ENCODE data around the gene LEUTX. TPM values are rescaled to one million over a fixed set of nuclear protein-coding genes. Genes with fewer than 3 reads are reported as not detected.

LEUTX gene
- total RNA-seq, 4 donors from 2014 or later: not detected

- no peak overlapping the region for H3K27ac ChIP-seq
- H3K36me3 ChIP-seq: no peaks in the 10 kb centered on the region
- TF ChIP-seq POLR2A (IDR thresholded peaks at IDR 0.05) (no peak), POLR2AphosphoS5 (IDR thresholded peaks at IDR 0.05) (no peak), CTCF (IDR thresholded peaks at IDR 0.05) (no peak), EP300 (IDR thresholded peaks at IDR 0.05) (no peak)
- H3K4me3 ChIP-seq: no peak overlapping the region
- no peaks in the 10 kb centered on the region for H3K4me1 ChIP-seq
- no peak for DNase-seq (ENCODE audit: low spot score in 2 of 2)
- 69% methylated on average over 5 of the region's 5 CpGs for WGBS
- no peaks in the 10 kb centered on the region for H3K9me3 ChIP-seq
- peaks cover 12% of the 10 kb centered on the region for H3K27me3 ChIP-seq
These were observed 42.6 kb upstream of the LEUTX start for GRCh38 chr19:39736088-39736487.

DNA sequence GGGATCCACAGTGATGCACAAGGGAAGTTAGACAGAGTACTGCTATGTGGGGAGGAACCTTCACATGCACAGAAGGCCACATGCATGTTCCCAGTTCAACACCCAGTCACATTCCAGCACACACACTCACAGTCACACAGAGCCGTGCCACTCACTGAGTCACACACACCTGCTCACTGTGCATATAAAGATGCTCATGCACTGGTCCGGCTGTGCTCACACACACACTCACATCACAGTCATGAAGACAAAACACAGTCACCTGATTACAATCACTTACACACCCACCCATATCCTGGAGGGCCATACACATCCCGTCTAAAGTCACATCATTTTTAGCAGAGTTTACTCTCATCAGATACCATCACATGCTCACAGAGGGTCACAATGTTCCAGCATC is 41.3 kb upstream of the LEUTX start:
- no peaks in the 10 kb centered on the region for H3K36me3 ChIP-seq
- TF ChIP-seq POLR2AphosphoS5 (IDR thresholded peaks at IDR 0.05) (no peak), POLR2A (IDR thresholded peaks at IDR 0.05) (no peak), EP300 (IDR thresholded peaks at IDR 0.05) (no peak), CTCF (IDR thresholded peaks at IDR 0.05) (no peak)
- peaks cover 12% of the 10 kb centered on the region for H3K27me3 ChIP-seq
- DNase-seq (ENCODE audit: low spot score in 2 of 2): no peak
- no peak overlapping the region for H3K4me3 ChIP-seq
- no peak overlapping the region for H3K27ac ChIP-seq
- no peaks in the 10 kb centered on the region for H3K9me3 ChIP-seq
- H3K4me1 ChIP-seq: no peaks in the 10 kb centered on the region
- 53% methylated on average over 3 of the region's 3 CpGs for WGBS

DNA sequence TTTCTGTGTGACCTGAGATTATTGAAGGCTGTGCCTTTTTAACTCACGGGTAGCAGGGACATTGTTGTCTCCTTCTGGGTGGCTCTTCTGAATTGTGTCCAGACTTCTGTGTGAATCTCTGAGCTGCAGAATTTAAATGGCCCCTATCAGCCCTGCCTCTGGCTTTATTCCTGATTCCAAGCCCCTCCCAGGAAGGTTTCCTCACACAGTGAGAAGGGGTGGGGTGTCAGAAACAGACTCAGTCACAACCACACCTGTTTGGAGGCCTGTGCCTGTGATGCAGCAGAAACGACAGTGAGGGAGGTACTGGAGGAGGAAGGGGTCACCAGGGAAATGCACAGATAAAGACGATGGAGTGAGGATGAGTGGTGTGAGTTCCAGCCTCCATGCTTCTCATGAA is 40.8 kb upstream of the LEUTX start, which contains the start of gene CLC:
CLC (minus strand) TSS at position 139 of the 400 bp plus-strand sequence; CDS start at position 62, 77 bp downstream.
- H3K4me3 ChIP-seq: no peak within 1 kb of the TSS
- no peaks in the 10 kb centered on the region for H3K4me1 ChIP-seq
- H3K27me3 ChIP-seq: peaks cover 12% of the 10 kb centered on the region
- no peak for DNase-seq (ENCODE audit: low spot score in 2 of 2)
- H3K9me3 ChIP-seq: no peaks in the 10 kb centered on the region
- no peaks in the 10 kb centered on the region for H3K36me3 ChIP-seq
- WGBS: 36% methylated on average over 3 of the region's 3 CpGs
- no peak within 1 kb of the TSS for H3K27ac ChIP-seq
- TF ChIP-seq EP300 (IDR thresholded peaks at IDR 0.05): no peak
- no peak for TF ChIP-seq POLR2A (IDR thresholded peaks at IDR 0.05)
- no peak for TF ChIP-seq POLR2AphosphoS5 (IDR thresholded peaks at IDR 0.05)
- no peak for TF ChIP-seq CTCF (IDR thresholded peaks at IDR 0.05)

DNA sequence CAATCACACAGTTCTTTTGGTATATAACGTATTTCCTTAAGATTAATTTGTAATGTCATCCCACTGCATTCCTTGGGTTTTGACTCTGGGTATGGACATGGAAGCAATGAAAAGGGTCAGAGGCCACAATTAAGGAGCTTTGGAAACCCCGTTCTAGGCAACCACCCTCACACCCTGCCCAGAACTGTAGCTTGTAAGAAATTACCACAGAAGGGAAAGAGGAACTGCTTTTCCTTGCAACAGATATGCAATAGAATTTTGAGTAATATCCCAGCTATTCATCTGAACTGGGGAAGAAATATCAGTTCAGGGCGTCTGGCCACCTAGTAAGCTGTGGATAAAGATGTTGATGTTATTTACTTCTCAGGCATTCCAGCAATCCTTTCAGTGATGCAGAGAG is 39.8 kb upstream of the LEUTX start:
- TF ChIP-seq POLR2A (IDR thresholded peaks at IDR 0.05) (no peak), CTCF (IDR thresholded peaks at IDR 0.05) (no peak), POLR2AphosphoS5 (IDR thresholded peaks at IDR 0.05) (no peak), EP300 (IDR thresholded peaks at IDR 0.05) (no peak)
- H3K27ac ChIP-seq: no peak overlapping the region
- H3K9me3 ChIP-seq: no peaks in the 10 kb centered on the region
- no peak for DNase-seq (ENCODE audit: low spot score in 2 of 2)
- peaks cover 12% of the 10 kb centered on the region for H3K27me3 ChIP-seq
- WGBS: 48% methylated on average over 3 of the region's 3 CpGs
- no peaks in the 10 kb centered on the region for H3K4me1 ChIP-seq
- no peak overlapping the region for H3K4me3 ChIP-seq
- no peaks in the 10 kb centered on the region for H3K36me3 ChIP-seq

GRCh38 chr19:39740395-39740794 is 38.3 kb upstream of the LEUTX start:
- TF ChIP-seq CTCF (IDR thresholded peaks at IDR 0.05) (no peak), POLR2A (IDR thresholded peaks at IDR 0.05) (no peak), POLR2AphosphoS5 (IDR thresholded peaks at IDR 0.05) (no peak)

More at GRCh38 chr19:39740395-39740794, 38.3 kb upstream of the LEUTX start:
- DNase-seq (ENCODE audit: low spot score in 2 of 2): no peak
- H3K27me3 ChIP-seq: peaks cover 9% of the 10 kb centered on the region
- no peak overlapping the region for H3K4me3 ChIP-seq
- no peaks in the 10 kb centered on the region for H3K36me3 ChIP-seq
- no peak overlapping the region for H3K27ac ChIP-seq
- no peaks in the 10 kb centered on the region for H3K9me3 ChIP-seq
- WGBS: 75% methylated on average over 1 of the region's 1 CpG
- H3K4me1 ChIP-seq: no peaks in the 10 kb centered on the region
